Measurements from ENCODE around the gene PABPC1L. TPM values are rescaled to one million over a fixed set of nuclear protein-coding genes. Genes with fewer than 3 reads are reported as not detected.

PABPC1L gene
- total RNA-seq, 1 donor from 2014 or later = 45.3 TPM

DNA sequence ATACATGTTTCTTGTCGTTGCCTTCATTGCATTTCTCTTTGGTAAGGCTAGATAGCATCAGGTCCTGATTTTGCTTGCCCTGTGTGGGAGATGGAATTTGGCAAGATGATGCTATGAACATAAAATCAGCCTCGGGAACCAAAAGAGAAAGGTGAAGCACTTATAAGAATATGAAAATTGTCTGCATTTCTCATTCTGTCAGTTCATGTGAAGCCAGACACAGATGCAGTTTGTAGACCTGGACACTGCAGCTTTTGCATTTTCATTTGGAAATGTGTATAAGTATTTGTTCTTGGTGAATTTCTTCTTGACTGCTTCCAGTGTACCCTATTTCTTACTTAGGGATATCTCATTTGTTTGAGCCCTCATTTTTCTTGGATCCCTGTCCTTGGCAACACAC, 23.0 kb upstream of the PABPC1L start:
- H3K27me3 ChIP-seq = no peaks in the 10 kb centered on the region
- peak overlapping the region; percentile 81 for H3K4me3 ChIP-seq
- H3K9me3 Mint-ChIP-seq = no peaks in the 10 kb centered on the region
- no peak for DNase-seq (ENCODE audit: low spot score)
- no peak overlapping the region for H3K27ac ChIP-seq
- H3K36me3 Mint-ChIP-seq = peaks cover 2% of the 10 kb centered on the region
- H3K4me3 Mint-ChIP-seq = peak overlapping the region; percentile 95
- H3K4me1 Mint-ChIP-seq = peaks cover 29% of the 10 kb centered on the region
- no peak overlapping the region for H3K27ac Mint-ChIP-seq
- peaks cover 64% of the 10 kb centered on the region for H3K79me2 ChIP-seq (ENCODE audit: low read depth)
- H3K4me2 ChIP-seq = peak overlapping the region; percentile 98
- peaks cover 60% of the 10 kb centered on the region for H4K20me1 ChIP-seq (ENCODE audit: low read depth)
- H3K27me3 Mint-ChIP-seq (ENCODE audit: insufficient read depth, low read depth) = peaks cover 9% of the 10 kb centered on the region
- H2AFZ ChIP-seq (replicated peaks) = no peak overlapping the region
- H3K36me3 ChIP-seq = no peaks in the 10 kb centered on the region
- no peaks in the 10 kb centered on the region for H3K9me3 ChIP-seq (ENCODE audit: low read depth)
- TF ChIP-seq EZH2phosphoT487 (IDR thresholded peaks at IDR 0.05) = no peak
- no peak for TF ChIP-seq EZH2 (IDR thresholded peaks at IDR 0.05)
- TF ChIP-seq, protein P1, sequence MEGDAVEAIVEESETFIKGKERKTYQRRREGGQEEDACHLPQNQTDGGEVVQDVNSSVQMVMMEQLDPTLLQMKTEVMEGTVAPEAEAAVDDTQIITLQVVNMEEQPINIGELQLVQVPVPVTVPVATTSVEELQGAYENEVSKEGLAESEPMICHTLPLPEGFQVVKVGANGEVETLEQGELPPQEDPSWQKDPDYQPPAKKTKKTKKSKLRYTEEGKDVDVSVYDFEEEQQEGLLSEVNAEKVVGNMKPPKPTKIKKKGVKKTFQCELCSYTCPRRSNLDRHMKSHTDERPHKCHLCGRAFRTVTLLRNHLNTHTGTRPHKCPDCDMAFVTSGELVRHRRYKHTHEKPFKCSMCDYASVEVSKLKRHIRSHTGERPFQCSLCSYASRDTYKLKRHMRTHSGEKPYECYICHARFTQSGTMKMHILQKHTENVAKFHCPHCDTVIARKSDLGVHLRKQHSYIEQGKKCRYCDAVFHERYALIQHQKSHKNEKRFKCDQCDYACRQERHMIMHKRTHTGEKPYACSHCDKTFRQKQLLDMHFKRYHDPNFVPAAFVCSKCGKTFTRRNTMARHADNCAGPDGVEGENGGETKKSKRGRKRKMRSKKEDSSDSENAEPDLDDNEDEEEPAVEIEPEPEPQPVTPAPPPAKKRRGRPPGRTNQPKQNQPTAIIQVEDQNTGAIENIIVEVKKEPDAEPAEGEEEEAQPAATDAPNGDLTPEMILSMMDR (IDR thresholded peaks at IDR 0.05) = no peak
- peaks cover 9% of the 10 kb centered on the region for H3F3A ChIP-seq (ENCODE audit: low read depth)
- H3K9ac ChIP-seq = peak overlapping the region; percentile 76
- H3K4me1 ChIP-seq = peaks cover 24% of the 10 kb centered on the region

DNA sequence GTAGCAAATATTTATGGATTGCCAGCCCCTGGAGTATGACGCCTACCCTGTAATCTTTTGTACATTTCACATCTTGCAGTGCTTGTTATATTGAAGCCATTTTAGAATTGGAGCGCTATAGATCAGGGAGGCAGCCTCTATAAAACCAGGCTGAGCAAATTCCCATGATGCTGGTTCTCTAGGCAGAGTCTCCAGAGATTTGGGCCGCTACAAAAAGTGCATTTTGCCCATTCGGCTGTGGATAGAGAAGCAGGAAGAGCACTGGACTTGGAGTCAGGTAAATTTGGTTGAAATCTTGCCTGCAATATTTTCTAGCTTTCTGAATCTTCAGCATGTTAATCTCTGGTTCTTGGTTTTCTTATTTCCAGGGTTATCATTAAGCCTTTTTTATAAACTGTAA, 22.4 kb upstream of the PABPC1L start:
- no peak for DNase-seq (ENCODE audit: low spot score)
- Histone ChIP-seq H3K4me3 (peak overlapping the region; percentile 81), H3K4me1 (peaks cover 24% of the 10 kb centered on the region), H3K27ac (no peak overlapping the region), H4K20me1 (ENCODE audit: low read depth) (peaks cover 66% of the 10 kb centered on the region), H3K9me3 (ENCODE audit: low read depth) (no peaks in the 10 kb centered on the region), H3K79me2 (ENCODE audit: low read depth) (peaks cover 70% of the 10 kb centered on the region), H2AFZ (replicated peaks) (no peak overlapping the region), H3K27me3 (no peaks in the 10 kb centered on the region), H3K4me2 (peak overlapping the region; percentile 98), H3F3A (ENCODE audit: low read depth) (peaks cover 9% of the 10 kb centered on the region), H3K36me3 (no peaks in the 10 kb centered on the region), H3K9ac (no peak overlapping the region)
- Mint-ChIP-seq H3K36me3 (peaks cover 6% of the 10 kb centered on the region), H3K4me1 (peaks cover 29% of the 10 kb centered on the region), H3K4me3 (peak overlapping the region; percentile 95), H3K27me3 (ENCODE audit: insufficient read depth, low read depth) (peaks cover 7% of the 10 kb centered on the region), H3K27ac (no peak overlapping the region), H3K9me3 (no peaks in the 10 kb centered on the region)
- TF ChIP-seq EZH2 (IDR thresholded peaks at IDR 0.05) (no peak), EZH2phosphoT487 (IDR thresholded peaks at IDR 0.05) (no peak)
- TF ChIP-seq, protein P1 (IDR thresholded peaks at IDR 0.05) = no peak

DNA sequence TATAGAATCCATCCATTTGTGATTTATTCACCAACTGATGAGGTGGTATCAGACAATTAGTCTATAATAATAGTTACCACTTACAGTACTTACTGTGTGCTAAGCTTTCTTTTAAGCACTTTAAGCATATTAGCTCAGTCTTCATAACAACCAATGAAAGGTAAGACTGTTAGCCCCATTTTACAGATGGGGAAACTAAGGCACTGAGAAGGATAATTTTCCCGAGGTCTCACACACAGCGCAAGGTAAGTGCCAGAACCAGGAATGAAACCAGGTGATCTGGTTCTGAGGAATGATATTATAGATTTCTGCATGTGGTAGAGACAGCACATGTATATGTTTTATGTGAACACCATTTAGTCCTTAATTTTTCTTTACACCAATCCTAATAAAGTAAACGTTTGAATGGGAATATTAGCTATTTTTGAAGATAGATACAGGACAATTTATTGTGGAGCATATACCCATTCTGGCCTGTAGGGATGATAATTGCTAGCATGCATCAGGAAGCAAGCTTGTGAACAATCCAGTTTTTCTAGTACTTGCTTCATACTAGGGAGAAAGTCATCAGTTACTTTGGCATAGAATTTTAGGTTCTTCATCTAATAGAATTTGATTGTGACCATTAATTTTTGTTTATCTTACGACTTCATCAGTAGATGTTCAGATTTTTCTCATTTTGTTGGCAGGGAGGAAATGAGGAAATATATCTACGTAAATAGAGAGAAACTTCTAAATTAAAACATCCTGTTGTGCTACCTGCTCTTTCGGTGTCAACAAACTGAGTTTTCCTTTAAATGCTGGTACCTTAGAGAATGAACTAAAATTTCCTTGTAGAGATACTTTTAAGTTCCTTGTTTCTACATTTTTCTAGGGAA, 21.4 kb upstream of the PABPC1L start:
- H3K79me2 ChIP-seq (ENCODE audit: low read depth) = peaks cover 80% of the 10 kb centered on the region
- H3K4me2 ChIP-seq = peak overlapping the region; percentile 98
- no peak overlapping the region for H3K9ac ChIP-seq
- peaks cover 24% of the 10 kb centered on the region for H3K4me1 ChIP-seq
- H2AFZ ChIP-seq (replicated peaks) = no peak overlapping the region
- no peak overlapping the region for H3K4me3 ChIP-seq
- Mint-ChIP-seq H3K9me3 (no peaks in the 10 kb centered on the region), H3K4me1 (peaks cover 29% of the 10 kb centered on the region), H3K36me3 (peaks cover 6% of the 10 kb centered on the region), H3K27ac (no peak overlapping the region), H3K4me3 (no peak overlapping the region), H3K27me3 (ENCODE audit: insufficient read depth, low read depth) (peaks cover 7% of the 10 kb centered on the region)
- no peak overlapping the region for H3K27ac ChIP-seq
- H3F3A ChIP-seq (ENCODE audit: low read depth) = peaks cover 9% of the 10 kb centered on the region
- H3K27me3 ChIP-seq = no peaks in the 10 kb centered on the region
- DNase-seq (ENCODE audit: low spot score) = no peak
- TF ChIP-seq, protein P1 (IDR thresholded peaks at IDR 0.05) = peak; percentile 15
- no peak for TF ChIP-seq EZH2 (IDR thresholded peaks at IDR 0.05)
- H3K36me3 ChIP-seq = no peaks in the 10 kb centered on the region
- peaks cover 76% of the 10 kb centered on the region for H4K20me1 ChIP-seq (ENCODE audit: low read depth)
- H3K9me3 ChIP-seq (ENCODE audit: low read depth) = no peaks in the 10 kb centered on the region

Data from neural progenitor cell (in vitro differentiated cells).